Measurements from ENCODE around the gene HOXA6.

DNA sequence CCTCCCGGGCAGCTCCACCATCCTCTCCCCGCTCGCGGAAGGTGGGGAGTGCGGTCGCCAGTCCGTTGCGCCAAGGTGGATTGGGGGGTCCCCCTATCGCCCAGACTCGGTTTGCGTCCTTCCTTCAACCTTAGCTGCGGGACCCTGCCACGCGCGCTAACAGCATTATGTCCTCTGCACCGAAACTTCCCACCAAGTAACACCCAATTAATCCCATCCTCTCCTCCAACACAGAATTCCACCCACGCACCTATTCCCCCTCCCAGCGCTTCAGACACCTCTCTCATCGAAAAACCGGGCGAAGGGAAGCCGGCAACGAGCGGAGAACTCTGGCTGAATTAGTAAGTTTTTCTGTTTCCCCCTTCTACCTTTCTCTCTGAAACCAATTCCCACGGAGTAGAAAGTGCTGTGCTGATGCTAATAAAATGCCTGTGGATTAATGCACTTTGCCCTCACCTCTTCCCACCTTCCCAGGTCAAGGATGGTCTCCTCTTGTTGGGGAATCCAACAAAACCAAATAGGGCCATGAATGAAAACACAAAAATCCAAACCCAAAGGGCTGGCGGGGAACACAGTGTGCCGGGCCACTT, 3.9 kb upstream of the HOXA6 start:
- TF ChIP-seq TAF1 (IDR thresholded peaks at IDR 0.05; ENCODE audit: borderline replicate concordance, low read depth, low read length) (no peak), POLR2AphosphoS5 (IDR thresholded peaks at IDR 0.05; ENCODE audit: low read depth, low read length) (no peak)

Measured in GM12892 (cell line).